PC-9 (cell line): ENCODE data around the gene APOB.

Experiments used
- CTCF ChIP-seq: fragments of 200-600 bp; sonication (generic); conservative IDR thresholded peaks from 2 replicates; pipeline ENCODE4 v1.6.1; 2017; ENCODE audit warnings: mixed run types, antibody characterized with exemption, mild to moderate bottlenecking, moderate library complexity
- EZH2 ChIP-seq: fragments of 200-600 bp; sonication (generic); IDR thresholded peaks from 2 replicates; pipeline ENCODE4 v1.8.0; 2017; ENCODE audit warnings: antibody characterized with exemption, low read depth

- TF ChIP-seq CTCF (no peak), EZH2 (no peak)
Observed at GRCh38 chr2:20983844-20984243, 60.0 kb downstream of the APOB start.
